ENCODE measurements around the gene SCYL1. TPM values are rescaled to one million over a fixed set of nuclear protein-coding genes. Genes with fewer than 3 reads are reported as not detected.

Gene SCYL1
- total and polyA plus RNA-seq, 4 donors: 33.7 to 62.0 (median 52.6) TPM

DNA sequence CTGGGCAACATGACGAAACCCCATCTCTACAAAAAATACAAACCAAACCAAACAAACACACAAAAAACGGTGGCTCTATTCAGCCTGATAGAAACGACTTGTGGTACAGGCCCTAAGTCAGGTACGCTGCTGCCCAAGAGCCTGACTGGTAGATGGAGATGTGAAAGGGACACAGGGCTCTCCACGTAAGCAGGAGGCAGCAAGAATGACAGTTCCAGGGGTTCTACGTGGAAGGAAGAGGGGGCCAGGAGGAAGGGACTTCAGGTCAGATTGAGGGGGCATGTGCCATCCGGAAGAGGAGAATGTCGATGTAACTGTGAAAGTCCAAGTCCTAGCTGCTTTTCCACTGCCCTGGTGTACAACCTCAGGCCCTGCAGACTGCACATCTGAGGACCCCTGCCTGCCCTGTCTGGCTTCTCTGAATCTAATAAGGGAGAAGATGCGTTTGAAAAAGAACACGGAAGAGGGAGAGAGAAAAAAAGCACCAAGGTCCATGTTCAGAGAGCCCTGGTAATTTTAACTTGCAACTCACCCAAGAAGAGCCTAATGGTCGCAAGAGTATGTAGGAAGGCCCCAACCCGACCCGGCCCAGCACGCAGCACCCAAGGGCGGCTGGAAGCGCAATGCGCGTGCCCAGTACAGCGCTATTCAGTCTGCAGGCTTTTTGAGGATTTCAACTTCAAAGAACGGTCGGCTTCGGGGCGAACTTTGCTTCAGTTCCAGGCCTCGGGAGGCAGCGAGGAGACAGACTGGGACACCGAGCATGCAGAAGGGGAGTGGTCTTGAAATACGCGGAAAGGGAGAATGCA lies 44.5 kb downstream of the SCYL1 start:
- 8% methylated on average over 28 of the region's 28 CpGs for WGBS
- no peak for TF ChIP-seq HNF4G (IDR thresholded peaks at IDR 0.05)
- no peak for TF ChIP-seq SP1 (IDR thresholded peaks at IDR 0.05)
- peak; percentile 9 for TF ChIP-seq REST (IDR thresholded peaks at IDR 0.05)
- TF ChIP-seq RXRA (IDR thresholded peaks at IDR 0.05): no peak
- TF ChIP-seq JUND (IDR thresholded peaks at IDR 0.05): no peak
- no peak for TF ChIP-seq MAX (IDR thresholded peaks at IDR 0.05)
- TF ChIP-seq TAF1 (conservative IDR thresholded peaks at IDR 0.05): no peak
- Histone ChIP-seq H3K27ac (ENCODE audit: low read depth in 1 of 2, low read length in 2 of 2) (peak overlapping the region; percentile 94), H3K9ac (ENCODE audit: low read depth in 1 of 2, low read length in 2 of 2) (peak overlapping the region; percentile 82 to 88), H3K36me3 (ENCODE audit: control insufficient read depth in 4 of 4, insufficient read depth in 3 of 4, low read depth in 1 of 4, low read length in 3 of 4) (peaks cover 0 to 6% (median 1%) of the 10 kb centered on the region in 4 donors), H3K9me3 (ENCODE audit: control insufficient read depth in 4 of 4, low read length in 3 of 4) (no peaks in the 10 kb centered on the region), H3K4me3 (ENCODE audit: low read depth in 1 of 3, low read length in 3 of 3) (peak overlapping the region; percentile 81 to 93 (median 92)), H3K4me1 (ENCODE audit: control insufficient read depth in 4 of 4, insufficient read depth in 4 of 4, low read length in 3 of 4) (peaks cover 13 to 47% (median 42%) of the 10 kb centered on the region in 4 donors), H3K27me3 (ENCODE audit: control insufficient read depth in 4 of 4, insufficient read depth in 4 of 4, low read length in 3 of 4) (no peaks in the 10 kb centered on the region)
- no peak for DNase-seq (ENCODE audit: low spot score)

- TF ChIP-seq GABPA (IDR thresholded peaks at IDR 0.05 in 1 of 2, conservative IDR thresholded peaks at IDR 0.05 in 1 of 2) (peak; percentile 91 to 99), YY1 (IDR thresholded peaks at IDR 0.05) (peak; percentile 95), HNF4G (IDR thresholded peaks at IDR 0.05) (no peak), MAX (IDR thresholded peaks at IDR 0.05) (peak; percentile 70), NR2F2 (IDR thresholded peaks at IDR 0.05) (peak; percentile 95), REST (IDR thresholded peaks at IDR 0.05) (peak; percentile 25), ZBTB33 (IDR thresholded peaks at IDR 0.05) (no peak), RXRA (IDR thresholded peaks at IDR 0.05) (peak; percentile 52 to 62), HNF4A (conservative IDR thresholded peaks at IDR 0.05) (peak in 1 of 2 donors; percentile 41), JUND (IDR thresholded peaks at IDR 0.05) (no peak), CTCF (IDR thresholded peaks at IDR 0.05; ENCODE audit: low read depth, low read length, missing input control) (peak; percentile 33), RAD21 (IDR thresholded peaks at IDR 0.05) (peak in 1 of 2 donors; percentile 60), SP1 (IDR thresholded peaks at IDR 0.05) (peak; percentile 80), EGR1 (IDR thresholded peaks at IDR 0.05; ENCODE audit: low read depth in 2 of 2) (peak in 1 of 2 donors; percentile 18)
- H3K4me1 ChIP-seq (ENCODE audit: control insufficient read depth in 4 of 4, insufficient read depth in 4 of 4, low read length in 3 of 4): peaks cover 15 to 55% (median 49%) of the 10 kb centered on the region in 4 donors
These were observed 45.4 kb downstream of the SCYL1 start, which contains the start of gene ZNRD2 for GRCh38 chr11:65569973-65570918. Gene ZNRD2 (plus strand): TSS chr11:65570477. CDS start chr11:65570492, 15 bp downstream.

More at GRCh38 chr11:65569973-65570918, 45.4 kb downstream of the SCYL1 start, which contains the start of gene ZNRD2:
- Histone ChIP-seq H3K27me3 (ENCODE audit: control insufficient read depth in 4 of 4, insufficient read depth in 4 of 4, low read length in 3 of 4) (no peaks in the 10 kb centered on the region), H3K27ac (ENCODE audit: low read depth in 1 of 2, low read length in 2 of 2) (peak within 1 kb of the TSS; percentile 94), H3K4me3 (ENCODE audit: low read depth in 1 of 3, low read length in 3 of 3) (peak within 1 kb of the TSS; percentile 81 to 93 (median 92)), H3K9ac (ENCODE audit: low read depth in 1 of 2, low read length in 2 of 2) (peak within 1 kb of the TSS; percentile 82 to 88), H3K9me3 (ENCODE audit: control insufficient read depth in 4 of 4, low read length in 3 of 4) (no peaks in the 10 kb centered on the region), H3K36me3 (ENCODE audit: control insufficient read depth in 4 of 4, insufficient read depth in 3 of 4, low read depth in 1 of 4, low read length in 3 of 4) (peaks cover 0 to 6% (median 1%) of the 10 kb centered on the region in 4 donors)
- WGBS: under 1% methylated on average over 89 of the region's 89 CpGs
- DNase-seq (ENCODE audit: low spot score): peak; percentile 93
